NOMO-1 treated with DMSO at 0.1 percent for 48 hours (cell line): ENCODE measurements around the gene GABBR2.

ENCODE experiments used
- DNase-seq: peaks from one replicate; lab custom pipeline; 2025; ENCODE audit not compliant: unreplicated experiment; lab: John Stamatoyannopoulos, UW

The GABBR2 gene

DNA sequence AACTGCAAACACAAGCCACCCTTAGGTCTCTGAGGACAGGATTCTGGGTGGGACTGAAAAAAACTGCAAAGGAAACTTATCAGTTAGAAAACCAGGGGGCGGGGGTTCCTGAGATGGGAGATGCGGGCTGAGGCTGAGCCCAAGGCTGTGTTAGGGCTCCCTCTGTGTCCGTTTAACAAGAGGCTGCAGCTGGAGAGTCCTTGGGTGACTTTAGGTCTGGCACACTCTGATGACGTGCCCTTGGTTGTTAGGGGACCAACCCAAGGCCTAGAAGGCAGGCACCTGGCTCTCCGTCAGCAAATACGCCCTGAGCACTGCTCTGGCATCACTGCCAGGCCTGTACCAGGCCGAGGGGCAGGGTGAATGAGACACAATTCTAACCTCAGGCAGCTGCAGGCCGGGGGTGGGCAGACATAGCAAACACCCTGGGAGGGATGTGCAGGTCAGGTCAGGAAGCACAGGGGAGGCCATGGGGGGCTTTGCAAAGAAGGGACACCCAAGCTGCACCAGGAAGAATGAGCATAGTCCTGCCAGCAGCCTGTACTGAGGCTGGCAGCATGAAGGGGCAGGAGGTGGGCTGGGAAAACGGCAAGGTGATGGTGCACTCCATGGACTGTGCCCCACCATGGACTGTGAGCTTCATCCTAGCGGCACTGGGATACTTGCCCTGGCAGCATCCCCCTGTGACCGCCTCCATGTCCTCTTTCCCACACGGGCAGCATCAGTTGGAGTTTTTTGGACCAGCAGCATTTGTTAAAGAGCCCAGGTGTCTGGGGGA is 137.9 kb downstream of the GABBR2 start:
- no peak for DNase-seq

DNA sequence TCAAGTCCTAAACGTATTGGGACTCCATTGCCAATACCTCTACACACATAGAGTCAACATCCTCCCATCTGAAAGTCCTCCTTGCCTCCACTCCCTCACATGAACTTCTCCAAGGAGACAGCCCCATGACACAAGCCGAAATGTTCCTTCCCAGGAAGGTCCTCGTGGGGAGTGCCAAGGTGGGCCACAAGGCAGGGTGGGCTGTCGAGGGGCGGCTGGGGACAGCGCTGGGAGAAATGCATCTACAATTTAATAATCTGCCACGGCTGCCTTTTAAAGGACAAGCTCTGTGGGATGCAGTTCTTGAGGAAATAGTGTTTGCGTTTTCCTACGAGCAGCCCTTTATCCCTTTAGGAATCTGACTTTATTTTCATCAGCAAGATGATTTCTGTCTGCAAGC is 138.7 kb downstream of the GABBR2 start:
- DNase-seq = no peak

DNA sequence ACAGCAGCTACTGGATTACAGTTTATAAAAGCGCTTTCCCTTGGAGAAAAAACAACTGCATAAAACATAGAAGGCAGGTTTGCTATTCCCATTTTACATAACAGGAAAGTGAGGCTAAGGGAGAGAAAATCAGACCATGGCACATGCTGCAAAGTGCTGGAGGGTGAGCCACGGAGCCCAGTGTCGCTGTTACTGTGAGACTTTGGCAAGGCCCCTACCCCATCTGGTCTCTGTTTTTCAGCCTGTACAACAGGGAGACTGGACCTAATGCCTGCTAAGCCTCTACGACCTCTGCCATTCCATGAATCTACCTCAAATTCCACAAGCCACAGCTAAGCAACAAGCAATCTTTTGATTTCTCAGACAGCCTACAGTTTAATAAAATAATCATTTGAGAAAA is 139.2 kb downstream of the GABBR2 start:
- no peak for DNase-seq

DNA sequence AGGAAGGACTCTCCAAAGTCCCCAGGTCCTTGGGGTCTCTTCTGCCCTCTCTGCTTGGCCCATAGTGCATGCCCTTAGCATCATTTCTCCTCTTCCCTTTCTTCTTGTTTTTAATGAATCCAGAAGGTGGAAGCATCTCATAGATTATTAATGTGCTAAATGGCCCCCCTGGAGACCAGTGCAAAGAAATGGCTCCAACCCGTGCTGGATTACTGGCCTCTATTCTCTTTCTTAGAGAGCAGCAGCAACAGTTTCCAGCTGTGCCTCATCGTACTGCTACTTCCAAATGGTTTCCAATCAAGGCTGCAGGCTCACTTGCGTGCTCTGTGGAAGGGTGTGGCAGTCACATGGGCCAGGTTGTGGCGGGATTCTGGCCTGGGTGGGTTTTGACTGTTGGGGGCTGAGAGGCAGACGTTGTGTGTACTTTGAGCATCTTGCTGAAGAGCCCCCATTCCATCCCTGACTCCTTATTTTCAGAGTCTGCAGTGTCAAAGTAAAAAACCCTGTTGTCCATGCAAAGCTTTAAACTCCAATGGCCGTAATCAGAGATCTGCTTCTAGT is 139.7 kb downstream of the GABBR2 start:
- no peak for DNase-seq

DNA sequence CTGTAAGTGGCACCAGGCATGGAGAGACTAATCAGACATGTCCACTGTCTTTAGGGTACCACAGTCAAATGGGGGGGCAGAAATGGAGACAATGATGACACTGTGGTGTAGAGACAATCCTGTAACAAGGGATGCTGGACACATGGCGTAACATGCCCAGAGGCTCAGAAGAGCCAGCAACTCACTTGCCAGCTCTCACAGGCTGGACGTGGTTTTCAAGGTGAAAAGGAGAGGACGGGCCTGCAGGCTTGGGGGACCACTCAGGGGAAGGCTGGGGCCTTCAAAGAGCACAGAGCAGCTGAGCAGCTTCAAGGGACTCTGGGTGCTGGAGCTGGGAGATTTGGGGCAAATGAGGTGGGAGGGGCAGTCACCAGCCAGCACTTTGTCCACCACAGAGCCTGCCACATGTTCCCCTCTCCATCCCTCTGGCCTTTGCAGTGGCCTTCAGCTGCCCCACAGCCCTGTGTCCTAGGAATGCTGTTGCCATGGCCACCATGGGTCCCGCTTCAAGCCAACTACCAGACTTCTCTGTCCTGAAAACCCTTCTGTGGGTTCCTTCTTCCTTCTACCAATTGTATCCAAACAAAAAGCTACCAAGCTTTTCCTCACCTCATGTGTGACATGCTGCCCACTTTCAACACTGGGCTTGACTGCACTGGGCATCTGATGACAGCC is 140.4 kb downstream of the GABBR2 start:
- DNase-seq = no peak

DNA sequence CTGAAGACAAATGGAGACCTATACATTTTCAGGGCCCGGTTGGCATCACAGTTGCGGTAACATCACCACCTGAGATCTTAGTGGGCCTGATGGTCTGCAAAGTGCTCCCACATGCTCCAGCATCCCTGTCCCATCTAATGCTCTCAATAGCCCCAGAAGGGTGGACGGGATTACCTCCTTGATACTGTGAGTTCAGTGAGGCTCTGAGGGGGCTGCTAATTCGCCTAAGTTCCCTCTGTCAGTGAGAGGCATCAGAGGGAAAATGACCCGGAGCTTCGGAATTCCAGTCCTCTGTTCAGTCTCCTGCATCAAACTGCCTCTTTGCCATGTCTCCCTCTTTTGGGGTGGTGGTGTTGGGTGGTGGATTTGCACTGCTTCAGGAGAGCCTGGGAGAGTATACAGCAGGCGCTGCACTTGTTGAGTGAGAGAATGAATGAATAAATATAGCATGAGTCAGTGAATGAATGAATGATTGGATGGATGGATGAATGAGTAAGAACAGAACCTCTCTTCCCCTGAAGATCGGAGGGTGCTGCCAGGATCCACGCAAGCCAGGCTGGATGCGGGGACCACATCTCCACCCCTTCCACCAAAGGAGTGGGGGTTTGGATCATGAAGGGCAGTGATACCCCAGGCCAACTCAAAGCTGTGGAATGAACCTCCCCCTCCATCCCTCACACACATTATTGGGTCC is 141.0 kb downstream of the GABBR2 start:
- DNase-seq = no peak

DNA sequence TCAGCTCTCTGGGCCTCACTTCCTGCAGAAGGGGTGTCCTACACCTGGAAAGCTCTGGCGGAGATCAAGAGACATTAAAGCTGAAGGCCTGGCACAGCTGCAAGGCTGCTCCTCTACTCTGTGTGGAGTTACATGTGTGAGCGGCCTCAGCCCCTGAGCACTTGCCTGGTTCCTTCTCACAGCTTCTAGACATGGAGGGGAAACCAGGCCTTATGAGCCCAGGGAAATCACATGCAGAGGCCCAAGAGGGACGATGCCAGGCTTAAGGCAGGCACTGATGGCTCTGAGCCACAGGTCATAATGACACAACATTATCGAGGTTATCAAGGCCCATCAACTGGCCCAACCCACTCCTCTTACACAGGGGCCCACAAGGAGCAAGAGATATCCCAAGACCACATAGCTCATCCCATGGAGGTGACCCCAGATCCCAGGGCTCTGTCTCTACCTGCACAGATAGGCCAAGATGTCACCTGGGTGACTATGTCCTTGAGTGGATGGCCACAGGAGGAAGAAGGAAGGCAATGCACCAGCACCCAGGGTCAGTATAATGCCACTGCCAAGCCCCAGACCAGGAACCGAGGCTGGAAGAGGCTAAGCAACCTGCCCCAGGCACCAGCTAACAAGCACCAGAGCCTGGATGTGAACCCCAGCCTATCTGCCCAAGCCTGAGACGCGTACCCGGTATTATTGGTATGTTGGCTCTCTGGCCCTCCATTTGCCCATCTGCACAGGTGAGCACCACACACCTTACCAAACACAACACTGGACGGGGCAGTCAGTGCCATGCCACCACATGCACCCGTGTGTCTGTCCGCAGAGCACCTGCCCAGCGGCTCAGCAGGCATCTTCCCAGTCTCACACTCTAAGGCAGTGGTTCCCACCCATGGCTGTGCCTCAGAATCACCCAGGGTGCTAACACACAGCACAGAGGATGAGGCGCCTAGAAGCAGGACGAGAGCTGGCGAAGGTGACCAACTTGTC is 143.3 kb downstream of the GABBR2 start:
- no peak for DNase-seq

DNA sequence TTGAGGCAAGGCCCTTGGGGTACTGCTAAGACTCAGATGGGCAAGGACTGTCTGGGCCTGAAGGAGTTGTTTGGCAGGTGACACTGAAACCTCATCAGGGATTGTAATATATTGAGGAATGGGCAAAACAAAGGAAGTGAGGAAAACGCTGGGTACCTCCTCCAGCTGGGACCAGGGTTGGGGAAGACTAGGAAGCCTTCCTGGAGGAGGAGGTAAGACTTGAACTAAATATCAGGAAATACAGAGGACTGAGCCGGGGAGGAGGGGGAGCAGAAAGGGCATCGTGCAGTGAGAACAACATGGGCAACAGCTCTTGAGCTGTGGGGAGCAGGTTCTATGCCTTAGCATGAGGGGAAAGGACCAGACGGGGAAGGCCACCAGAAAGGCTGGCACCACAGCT is 144.0 kb downstream of the GABBR2 start:
- DNase-seq = no peak

DNA sequence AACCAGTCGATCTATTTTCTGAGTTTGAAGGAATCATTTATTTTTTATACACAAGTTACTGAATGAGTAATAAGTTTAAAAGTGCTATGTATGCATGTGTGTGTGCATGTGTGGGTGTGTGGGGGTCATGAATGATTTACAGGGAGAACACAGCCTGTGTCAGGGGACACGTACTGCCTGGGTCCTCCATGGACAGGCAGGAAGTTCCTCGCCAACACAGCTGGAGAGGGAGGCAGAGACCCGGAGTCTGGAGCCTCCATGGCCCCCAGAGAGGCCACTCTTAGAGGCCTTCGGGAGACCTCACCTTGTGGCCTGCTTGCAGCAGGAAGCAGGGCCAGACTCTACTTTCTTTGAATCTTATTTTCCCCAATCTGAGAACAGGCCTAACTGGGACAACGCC is 144.7 kb downstream of the GABBR2 start:
- DNase-seq = no peak

DNA sequence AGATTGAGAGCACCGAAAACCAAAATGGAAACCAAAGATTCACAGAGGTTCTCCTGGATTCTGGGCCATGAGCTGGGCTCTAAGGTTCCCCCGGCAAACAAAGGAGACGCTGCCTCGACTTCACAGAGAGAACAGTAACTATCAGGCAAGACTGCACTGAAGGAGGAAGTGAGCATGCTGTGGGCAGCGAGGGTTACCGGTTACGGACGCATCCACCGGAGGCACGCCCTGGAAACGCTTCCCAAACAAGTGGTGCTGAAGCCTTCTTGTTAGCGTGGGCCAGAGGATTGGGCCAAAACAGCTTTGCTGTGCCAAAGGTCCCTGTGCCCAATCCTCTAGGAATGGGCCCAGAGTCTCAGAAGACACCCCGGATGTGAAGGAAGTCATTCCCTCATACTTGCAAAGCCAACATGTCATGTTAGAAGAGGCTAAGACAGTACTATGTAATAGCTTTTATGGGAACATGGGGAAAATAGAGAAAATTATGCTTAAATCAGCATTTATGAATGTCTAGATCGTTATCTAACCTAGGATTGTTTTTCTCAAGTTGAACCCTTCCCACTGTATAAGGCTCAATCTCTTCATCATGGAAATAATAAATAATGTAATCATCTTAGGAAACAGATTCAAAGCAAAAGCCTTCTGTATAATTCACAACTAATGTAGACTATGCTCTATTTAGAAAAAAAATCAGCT is 145.4 kb downstream of the GABBR2 start:
- DNase-seq = no peak

DNA sequence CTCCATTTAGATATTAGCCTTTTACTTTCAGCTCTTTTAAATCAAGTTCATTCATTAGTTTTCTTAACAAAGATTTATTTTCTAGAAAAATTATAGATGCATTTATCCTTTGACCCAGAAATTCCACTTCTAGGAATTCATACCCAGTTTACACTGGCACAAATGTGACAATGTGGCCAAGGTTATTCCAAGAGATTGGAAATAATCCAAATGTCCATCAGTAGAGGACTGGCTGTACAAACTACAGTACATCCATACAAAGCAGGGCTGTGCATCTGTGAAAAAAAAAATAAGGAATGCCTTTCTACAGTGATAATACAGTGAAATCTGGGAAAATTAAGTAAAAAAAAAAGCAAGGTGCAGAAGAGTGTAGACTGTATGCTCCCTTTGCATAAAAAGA is 149.2 kb downstream of the GABBR2 start:
- no peak for DNase-seq

DNA sequence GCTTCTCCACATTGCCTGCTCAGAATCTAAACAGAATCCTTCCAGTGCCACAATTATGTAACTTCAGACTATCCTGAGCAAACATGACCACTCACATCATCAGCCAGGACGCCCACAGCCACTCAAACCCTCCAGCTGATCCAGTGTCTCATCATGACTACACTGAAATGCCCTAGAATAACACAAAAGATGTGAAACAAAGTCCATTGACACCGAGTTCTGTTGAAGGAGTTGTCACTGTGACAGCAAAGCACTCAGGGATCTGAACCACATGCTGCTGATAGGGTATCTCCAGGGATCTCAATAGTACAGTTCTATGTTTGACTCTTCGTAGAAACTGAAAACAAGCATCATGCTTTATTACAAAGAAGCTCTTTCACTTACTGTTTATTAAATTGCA is 150.2 kb downstream of the GABBR2 start:
- DNase-seq = no peak

DNA sequence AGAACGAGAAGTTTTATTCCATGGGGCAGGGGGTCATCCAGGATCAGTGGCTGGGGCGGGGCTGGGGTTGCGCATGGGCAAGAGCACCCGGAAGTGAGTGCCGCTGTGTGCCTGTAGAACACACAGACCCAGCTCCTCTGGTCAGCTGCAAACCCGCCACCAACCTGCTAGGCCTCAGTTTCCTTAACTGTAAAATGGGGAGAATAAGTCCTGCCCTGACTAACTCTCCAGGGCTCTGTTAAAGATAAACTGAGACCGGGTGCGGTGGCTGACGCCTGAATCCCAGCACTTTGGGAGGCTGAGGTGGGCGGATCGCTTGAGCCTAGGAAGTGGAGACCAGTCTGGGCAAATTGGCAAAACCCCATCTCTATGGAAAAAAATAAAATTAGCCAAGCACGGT is 152.2 kb downstream of the GABBR2 start:
- no peak for DNase-seq

DNA sequence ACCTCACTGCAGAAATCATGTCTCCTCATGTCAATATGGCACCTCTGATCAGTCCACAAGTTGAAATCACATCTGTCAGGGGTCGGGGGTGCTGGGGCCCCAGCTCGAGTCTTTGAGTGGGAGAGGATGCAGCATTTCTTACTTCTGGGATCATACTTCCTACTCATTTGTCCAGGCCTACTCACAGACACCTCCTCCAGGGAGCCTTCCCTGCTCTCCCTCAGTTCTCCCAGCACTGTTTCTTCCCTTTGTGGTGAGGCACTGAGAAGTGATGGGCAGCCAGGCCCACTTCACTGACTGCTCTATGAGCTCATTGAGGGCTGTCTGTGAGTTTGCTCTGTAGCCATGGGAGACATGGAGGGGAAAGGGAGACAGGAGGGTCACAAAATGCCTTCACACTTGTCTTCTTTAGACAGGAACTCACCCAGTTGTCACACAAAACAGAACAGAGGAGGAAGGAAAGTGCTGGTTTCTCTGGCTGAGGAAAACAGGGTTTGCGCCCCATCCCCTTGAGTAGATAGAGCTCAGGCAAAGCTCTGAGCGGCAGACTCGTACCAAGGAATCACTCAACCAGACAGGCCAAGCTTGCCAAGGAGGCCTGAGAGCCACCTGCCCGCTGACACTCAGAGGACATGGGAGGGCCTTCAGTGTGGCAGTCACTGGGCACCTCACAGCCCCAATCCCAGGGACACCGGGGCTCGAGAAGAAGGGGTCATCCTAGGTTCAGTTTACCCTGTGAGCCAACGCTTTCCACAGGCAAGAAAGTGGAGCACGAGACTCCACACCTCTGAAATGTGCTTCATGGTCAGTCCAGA is 152.9 kb downstream of the GABBR2 start:
- DNase-seq = no peak

DNA sequence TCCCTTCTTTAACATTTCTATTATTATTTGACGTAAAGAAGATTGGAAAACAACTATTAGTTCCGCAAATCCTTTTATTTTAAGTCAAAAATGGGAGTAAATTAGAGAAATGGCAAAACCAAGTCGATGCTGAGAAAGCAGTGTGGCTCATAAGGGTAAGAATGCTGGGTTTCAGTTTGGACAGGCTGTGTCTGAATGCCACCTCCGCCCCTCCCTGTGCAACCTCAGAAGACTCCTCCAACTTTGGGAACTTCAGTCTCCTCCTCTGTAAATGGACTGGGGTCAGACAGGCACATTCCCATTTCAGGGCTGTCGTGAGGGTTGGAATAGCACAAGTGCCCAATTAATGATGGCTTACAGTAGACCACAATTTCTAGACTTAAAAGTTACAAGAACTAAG is 154.0 kb downstream of the GABBR2 start:
- DNase-seq = no peak

DNA sequence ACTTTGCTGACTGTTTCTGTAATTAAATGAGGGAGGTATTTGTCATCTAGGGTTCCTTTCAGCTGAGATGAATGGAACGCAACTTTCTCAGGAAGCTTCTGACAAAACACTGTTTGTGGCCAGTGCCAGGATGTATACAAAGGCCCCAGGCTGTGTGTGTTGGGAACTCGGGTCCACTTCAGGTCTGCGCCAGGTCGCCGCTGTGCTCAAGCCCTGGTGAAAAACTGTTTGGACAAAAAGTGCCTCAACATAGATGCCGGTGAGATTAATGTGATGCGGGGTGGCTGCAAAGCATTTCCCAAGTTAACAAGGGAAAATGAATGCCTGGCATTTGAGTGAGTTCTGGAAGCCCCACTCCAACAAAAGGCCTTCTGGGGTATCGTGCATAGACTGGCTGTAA is 156.4 kb downstream of the GABBR2 start:
- DNase-seq = no peak

DNA sequence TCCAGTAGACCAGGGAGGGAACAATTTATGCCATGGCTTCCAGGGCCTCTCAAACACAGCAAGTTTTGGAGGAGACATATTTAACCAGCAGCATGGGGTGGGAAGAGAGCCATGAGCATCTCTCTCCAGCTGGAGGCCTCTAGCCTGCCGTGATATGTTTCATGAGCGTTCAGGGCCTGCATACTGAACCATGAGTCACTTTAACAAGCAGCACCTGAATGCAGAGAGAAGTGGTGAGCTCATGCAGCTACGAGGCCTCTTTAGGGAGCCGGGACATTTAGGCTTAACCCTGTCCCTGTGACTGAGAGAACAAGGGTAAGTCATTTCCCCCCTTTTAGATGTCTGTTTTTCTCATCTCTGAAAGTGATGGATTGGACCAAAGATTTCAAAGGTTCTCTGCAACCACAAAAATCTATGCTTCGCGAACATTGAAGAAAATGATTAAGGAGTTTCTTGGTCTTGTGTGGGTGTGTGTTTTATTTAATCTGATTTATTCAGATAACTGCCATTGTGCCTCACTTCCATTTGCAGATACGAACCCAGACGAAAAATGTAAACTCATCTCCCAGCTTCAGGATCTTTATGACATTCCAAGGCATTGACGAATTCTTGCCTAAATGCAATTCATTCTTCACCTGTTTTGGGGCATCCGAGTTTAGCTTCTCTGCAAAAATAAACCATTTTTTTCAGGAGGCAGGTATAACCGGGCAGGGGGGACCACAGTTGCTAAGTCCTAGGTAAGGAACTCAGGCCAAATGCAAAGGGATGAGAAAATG is 157.0 kb downstream of the GABBR2 start:
- DNase-seq = no peak

DNA sequence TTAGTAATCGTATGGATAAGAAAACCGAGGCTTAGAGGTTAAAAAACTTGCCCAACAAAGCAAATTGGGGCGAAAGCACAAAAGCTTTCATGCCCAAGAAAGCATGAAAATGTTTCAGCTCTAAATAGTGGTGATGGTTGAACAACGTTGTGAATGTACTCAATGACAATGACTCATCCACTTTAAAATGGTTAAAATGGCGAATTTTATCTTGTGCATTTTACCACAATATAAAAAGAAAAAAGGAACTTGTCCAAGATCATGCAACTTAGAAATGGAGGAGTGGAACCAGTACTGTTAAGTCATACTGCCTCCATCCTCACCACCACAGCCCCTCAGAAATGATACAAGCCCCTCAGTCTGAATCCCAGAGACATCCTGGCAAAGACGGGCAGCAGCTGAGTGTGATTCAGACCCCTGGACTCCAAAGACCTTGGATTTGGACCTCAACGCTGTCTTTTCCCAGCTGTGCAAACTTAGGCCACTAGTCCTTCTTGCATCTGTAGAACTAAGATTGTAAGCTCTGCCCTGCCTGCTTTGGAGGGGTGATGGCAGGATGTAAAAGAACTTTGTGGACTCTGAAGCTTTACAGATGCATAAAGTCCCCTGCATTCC is 158.4 kb downstream of the GABBR2 start:
- DNase-seq = peak; percentile 18
